ENCODE data around the gene KDM6A. TPM values are rescaled to one million over a fixed set of nuclear protein-coding genes. Genes with fewer than 3 reads are reported as not detected.

The KDM6A gene
- total and polyA plus RNA-seq, 2 donors (not counting 1 experiment from before 2014, with no cell fraction given) = 33.3 to 57.0 TPM

DNA sequence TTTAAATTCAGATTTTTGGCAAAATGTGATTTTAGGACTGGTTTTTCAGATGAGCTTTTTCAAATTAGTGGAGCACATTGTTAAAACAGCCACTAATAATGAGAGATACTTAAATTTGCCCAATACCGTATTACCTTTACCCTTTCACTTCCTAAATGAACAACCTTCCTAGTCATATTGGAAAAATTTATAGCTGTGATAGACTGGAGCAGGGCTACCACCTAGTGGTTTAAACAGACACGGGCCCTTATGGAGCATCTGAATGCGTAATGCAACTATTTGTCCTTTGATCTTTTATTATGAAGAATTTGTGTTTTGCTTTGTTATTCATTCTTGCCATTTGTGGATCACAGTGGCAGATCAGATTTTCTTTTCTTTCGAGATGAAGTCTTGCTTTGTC lies 72.7 kb downstream of the KDM6A start:
- peaks cover 0 to 14% (median 5%) of the 10 kb centered on the region in 3 donors for H3K9me3 ChIP-seq (ENCODE audit: control extremely low read depth in 1 of 3, control insufficient read depth in 2 of 3, insufficient read depth in 1 of 3, low read length in 2 of 3)
- H3K79me2 ChIP-seq (ENCODE audit: control insufficient read depth, insufficient read depth, low read length) = peaks cover 98% of the 10 kb centered on the region
- H3K27me3 ChIP-seq (replicated peaks in 1 of 4; ENCODE audit: control extremely low read depth in 1 of 4, control insufficient read depth in 3 of 4, insufficient read depth in 4 of 4, low read length in 3 of 4) = no peaks in the 10 kb centered on the region
- H3K27ac ChIP-seq (ENCODE audit: low read length in 2 of 2) = no peak overlapping the region
- Mint-ChIP-seq H3K9me3 (ENCODE audit: insufficient read depth) (no peaks in the 10 kb centered on the region), H3K27ac (no peak overlapping the region), H3K27me3 (no peaks in the 10 kb centered on the region), H3K4me3 (no peak overlapping the region), H3K4me1 (peaks cover 20% of the 10 kb centered on the region)
- TF ChIP-seq EZH2 (IDR thresholded peaks at IDR 0.05; ENCODE audit: borderline replicate concordance, insufficient read depth, low read depth, low read length, poor library complexity, severe bottlenecking) = no peak
- TF ChIP-seq, protein P1, sequence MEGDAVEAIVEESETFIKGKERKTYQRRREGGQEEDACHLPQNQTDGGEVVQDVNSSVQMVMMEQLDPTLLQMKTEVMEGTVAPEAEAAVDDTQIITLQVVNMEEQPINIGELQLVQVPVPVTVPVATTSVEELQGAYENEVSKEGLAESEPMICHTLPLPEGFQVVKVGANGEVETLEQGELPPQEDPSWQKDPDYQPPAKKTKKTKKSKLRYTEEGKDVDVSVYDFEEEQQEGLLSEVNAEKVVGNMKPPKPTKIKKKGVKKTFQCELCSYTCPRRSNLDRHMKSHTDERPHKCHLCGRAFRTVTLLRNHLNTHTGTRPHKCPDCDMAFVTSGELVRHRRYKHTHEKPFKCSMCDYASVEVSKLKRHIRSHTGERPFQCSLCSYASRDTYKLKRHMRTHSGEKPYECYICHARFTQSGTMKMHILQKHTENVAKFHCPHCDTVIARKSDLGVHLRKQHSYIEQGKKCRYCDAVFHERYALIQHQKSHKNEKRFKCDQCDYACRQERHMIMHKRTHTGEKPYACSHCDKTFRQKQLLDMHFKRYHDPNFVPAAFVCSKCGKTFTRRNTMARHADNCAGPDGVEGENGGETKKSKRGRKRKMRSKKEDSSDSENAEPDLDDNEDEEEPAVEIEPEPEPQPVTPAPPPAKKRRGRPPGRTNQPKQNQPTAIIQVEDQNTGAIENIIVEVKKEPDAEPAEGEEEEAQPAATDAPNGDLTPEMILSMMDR (IDR thresholded peaks at IDR 0.05) = peak; percentile 14
- peaks cover 0 to 6% of the 10 kb centered on the region in 2 donors for H3K4me1 ChIP-seq (ENCODE audit: control insufficient read depth in 2 of 2, insufficient read depth in 2 of 2, low read length in 2 of 2)
- no peak overlapping the region for H3K4me2 ChIP-seq (replicated peaks; ENCODE audit: low read depth, low read length, poor library complexity, severe bottlenecking)
- ChIA-PET POLR2A (interaction anchor here (0.6 kb wide), 1 partner anchor 71 kb away, joined by 3 read pairs; no protein-coding TSS in a partner anchor), CTCF (no interaction called here)
- no peak overlapping the region for H2AFZ ChIP-seq (ENCODE audit: insufficient read depth, low read depth, low read length, poor library complexity, severe bottlenecking)
- no peaks in the 10 kb centered on the region for H3K36me3 ChIP-seq (replicated peaks in 1 of 2; ENCODE audit: control extremely low read depth in 1 of 2, control insufficient read depth in 1 of 2, extremely low read depth in 1 of 2, insufficient read depth in 2 of 2, low read length in 1 of 2)
- intact Hi-C loops (cut with micrococcal nuclease) = no loop called here
- DNase-seq = peak; percentile 7
- ATAC-seq (ENCODE audit: low read depth) = no peak
- peaks cover 78% of the 10 kb centered on the region for H4K20me1 ChIP-seq (ENCODE audit: control insufficient read depth, insufficient read depth, low read length, poor library complexity, severe bottlenecking)
- WGBS (ENCODE audit: insufficient coverage) = 93% methylated on average over 3 of the region's 4 CpGs
- H3K9ac ChIP-seq (ENCODE audit: low read length) = no peak overlapping the region
- no peak overlapping the region for H3K4me3 ChIP-seq (ENCODE audit: control extremely low read depth in 1 of 5, extremely low read depth in 1 of 5, insufficient read depth in 1 of 5, low read depth in 2 of 5, low read length in 4 of 5)

DNA sequence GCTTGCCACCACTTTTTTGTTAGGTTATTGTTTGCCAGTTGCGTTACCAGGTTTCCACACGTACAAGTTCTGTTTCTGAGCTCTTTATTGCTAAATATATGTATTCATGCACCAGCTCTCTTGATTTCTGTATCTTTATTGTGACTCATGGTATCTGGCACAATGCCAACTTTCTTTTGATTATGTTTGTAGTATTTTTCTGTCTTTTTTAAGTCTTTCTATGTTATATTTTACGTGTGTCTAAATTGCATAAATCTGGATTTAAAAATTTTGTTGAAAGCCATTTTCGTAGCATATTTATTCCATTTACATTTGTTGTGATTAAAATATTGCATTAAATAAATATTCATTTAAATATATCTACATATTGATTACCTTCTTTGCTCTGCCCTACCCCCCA lies 73.8 kb downstream of the KDM6A start:
- H3K4me3 Mint-ChIP-seq = no peak overlapping the region
- TF ChIP-seq, protein P1 (IDR thresholded peaks at IDR 0.05) = no peak
- TF ChIP-seq EZH2 (IDR thresholded peaks at IDR 0.05; ENCODE audit: borderline replicate concordance, insufficient read depth, low read depth, low read length, poor library complexity, severe bottlenecking) = no peak
- DNase-seq (no peak), ATAC-seq (ENCODE audit: low read depth) (no peak)
- Histone ChIP-seq H3K36me3 (replicated peaks in 1 of 2; ENCODE audit: control extremely low read depth in 1 of 2, control insufficient read depth in 1 of 2, extremely low read depth in 1 of 2, insufficient read depth in 2 of 2, low read length in 1 of 2) (no peaks in the 10 kb centered on the region), H3K27me3 (replicated peaks in 1 of 4; ENCODE audit: control extremely low read depth in 1 of 4, control insufficient read depth in 3 of 4, insufficient read depth in 4 of 4, low read length in 3 of 4) (no peaks in the 10 kb centered on the region), H3K4me3 (ENCODE audit: control extremely low read depth in 1 of 5, extremely low read depth in 1 of 5, insufficient read depth in 1 of 5, low read depth in 2 of 5, low read length in 4 of 5) (no peak overlapping the region), H3K27ac (ENCODE audit: low read length in 2 of 2) (no peak overlapping the region), H3K9ac (ENCODE audit: low read length) (no peak overlapping the region), H3K9me3 (ENCODE audit: control extremely low read depth in 1 of 3, control insufficient read depth in 2 of 3, insufficient read depth in 1 of 3, low read length in 2 of 3) (peaks cover 0 to 14% (median 5%) of the 10 kb centered on the region in 3 donors), H3K4me1 (ENCODE audit: control insufficient read depth in 2 of 2, insufficient read depth in 2 of 2, low read length in 2 of 2) (peaks cover 0 to 8% of the 10 kb centered on the region in 2 donors), H4K20me1 (ENCODE audit: control insufficient read depth, insufficient read depth, low read length, poor library complexity, severe bottlenecking) (peaks cover 79% of the 10 kb centered on the region), H2AFZ (ENCODE audit: insufficient read depth, low read depth, low read length, poor library complexity, severe bottlenecking) (no peak overlapping the region), H3K4me2 (replicated peaks; ENCODE audit: low read depth, low read length, poor library complexity, severe bottlenecking) (no peak overlapping the region), H3K79me2 (ENCODE audit: control insufficient read depth, insufficient read depth, low read length) (peaks cover 99% of the 10 kb centered on the region)
- H3K4me1 Mint-ChIP-seq = peaks cover 27% of the 10 kb centered on the region
- H3K27me3 Mint-ChIP-seq = no peaks in the 10 kb centered on the region
- intact Hi-C loops (cut with micrococcal nuclease) = no loop called here
- ChIA-PET POLR2A (no interaction called here), CTCF (no interaction called here)
- no peak overlapping the region for H3K27ac Mint-ChIP-seq
- WGBS (ENCODE audit: insufficient coverage) = no CpG with 5 or more reads among the region's 4 CpGs
- H3K9me3 Mint-ChIP-seq (ENCODE audit: insufficient read depth) = no peaks in the 10 kb centered on the region

All from B cell (primary cell).